ENCODE data around the gene WDR11. TPM values are rescaled to one million over a fixed set of nuclear protein-coding genes. Genes with fewer than 3 reads are reported as not detected.

The WDR11 gene
- total RNA-seq, 1 experiment from 2014 or later: 48.3 TPM

GRCh38 chr10:120819366-120819765 lies 31.8 kb upstream of the WDR11 start:
- BruUV-seq (replicated peaks): no TSS peak
- H3K9ac ChIP-seq (ENCODE audit: low read length): no peak overlapping the region
- no peaks in the 10 kb centered on the region for H3K9me2 ChIP-seq (ENCODE audit: insufficient read depth)
- no peak overlapping the region for H3K4me3 ChIP-seq (replicated peaks in 1 of 2; ENCODE audit: low read depth in 1 of 2, low read length in 2 of 2)
- no peaks in the 10 kb centered on the region for H3K36me3 ChIP-seq (ENCODE audit: control insufficient read depth in 1 of 2, insufficient read depth in 2 of 2, low read length in 2 of 2)
- no peak overlapping the region for H3K27ac ChIP-seq (ENCODE audit: low read depth, low read length)
- no peak overlapping the region for H3K4me2 ChIP-seq (ENCODE audit: low read length)
- CTCF ChIA-PET: no interaction called here
- RAD21 ChIA-PET (ENCODE audit: low non-redundant PET in 1 of 2, low total read pairs in 2 of 2, uncharacterized antibody in 2 of 2, unreplicated experiment in 2 of 2): no interaction called here
- ATAC-seq (no peak), DNase-seq (ENCODE audit: low read depth, low spot score) (no peak)
- H4K20me1 ChIP-seq (ENCODE audit: insufficient read depth): no peaks in the 10 kb centered on the region
- no peaks in the 10 kb centered on the region for H3K9me3 ChIP-seq (ENCODE audit: control insufficient read depth in 1 of 2, insufficient read depth in 1 of 2, low read depth in 1 of 2, low read length in 2 of 2)
- POLR2A ChIA-PET: no interaction called here
- H3K27me3 ChIP-seq (ENCODE audit: insufficient read depth, low read length): peaks cover 27% of the 10 kb centered on the region
- intact Hi-C loops (cut with micrococcal nuclease): no loop called here
- no peaks in the 10 kb centered on the region for H3K79me2 ChIP-seq (ENCODE audit: insufficient read depth, low read length)
- TF ChIP-seq ZNF274 (IDR thresholded peaks at IDR 0.05; ENCODE audit: low read depth, low read length) (no peak), FOSL1 (IDR thresholded peaks at IDR 0.05; ENCODE audit: low read depth) (no peak), SP1 (IDR thresholded peaks at IDR 0.05; ENCODE audit: low read depth) (no peak)
- H2AFZ ChIP-seq (ENCODE audit: low read depth, low read length, poor library complexity, severe bottlenecking): no peak overlapping the region
- H3K4me1 ChIP-seq (ENCODE audit: control insufficient read depth in 1 of 2, insufficient read depth in 2 of 2, low read length in 2 of 2): no peaks in the 10 kb centered on the region

DNA sequence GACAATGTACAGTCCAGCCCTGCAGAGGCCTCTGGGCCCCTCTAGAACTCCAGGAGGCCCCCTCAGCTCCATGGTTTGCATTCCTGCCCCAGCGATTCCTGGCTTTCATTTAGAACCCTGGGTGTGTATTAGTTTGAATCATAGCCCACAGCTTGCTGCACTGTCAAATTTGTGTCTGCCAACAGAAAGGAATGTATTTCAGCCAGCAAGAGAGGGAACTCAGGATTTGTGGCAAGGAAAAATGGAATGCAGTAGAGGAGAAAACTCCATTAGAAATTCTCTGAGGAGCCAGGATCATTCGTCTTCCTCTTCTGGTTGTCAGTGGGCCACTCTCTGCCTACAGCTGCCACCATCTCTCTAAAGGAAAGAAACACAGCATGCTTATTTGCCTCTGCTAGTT lies 27.9 kb upstream of the WDR11 start:
- Histone ChIP-seq H3K9me3 (ENCODE audit: control insufficient read depth in 1 of 2, insufficient read depth in 1 of 2, low read depth in 1 of 2, low read length in 2 of 2) (no peaks in the 10 kb centered on the region), H2AFZ (ENCODE audit: low read depth, low read length, poor library complexity, severe bottlenecking) (no peak overlapping the region), H3K27me3 (ENCODE audit: insufficient read depth, low read length) (peaks cover 15% of the 10 kb centered on the region; the same call in 1 of the 2 replicates), H3K79me2 (ENCODE audit: insufficient read depth, low read length) (no peaks in the 10 kb centered on the region), H3K36me3 (ENCODE audit: control insufficient read depth in 1 of 2, insufficient read depth in 2 of 2, low read length in 2 of 2) (no peaks in the 10 kb centered on the region), H3K4me3 (replicated peaks in 1 of 2; ENCODE audit: low read depth in 1 of 2, low read length in 2 of 2) (no peak overlapping the region), H3K4me1 (ENCODE audit: control insufficient read depth in 1 of 2, insufficient read depth in 2 of 2, low read length in 2 of 2) (no peaks in the 10 kb centered on the region), H3K9ac (ENCODE audit: low read length) (no peak overlapping the region), H4K20me1 (ENCODE audit: insufficient read depth) (no peaks in the 10 kb centered on the region), H3K27ac (ENCODE audit: low read depth, low read length) (no peak overlapping the region), H3K4me2 (ENCODE audit: low read length) (no peak overlapping the region), H3K9me2 (ENCODE audit: insufficient read depth) (no peaks in the 10 kb centered on the region)
- ATAC-seq: no peak
- no TSS peak for BruUV-seq (replicated peaks)
- RAD21 ChIA-PET (ENCODE audit: low non-redundant PET in 1 of 2, low total read pairs in 2 of 2, uncharacterized antibody in 2 of 2, unreplicated experiment in 2 of 2): interaction anchor here in 1 of 2 experiments (0.6 kb wide), 1 partner anchor 103 kb away, joined by 3 read pairs; no protein-coding TSS in a partner anchor
- no peak for DNase-seq (ENCODE audit: low read depth, low spot score)
- TF ChIP-seq SP1 (IDR thresholded peaks at IDR 0.05; ENCODE audit: low read depth): no peak
- TF ChIP-seq FOSL1 (IDR thresholded peaks at IDR 0.05; ENCODE audit: low read depth): no peak
- TF ChIP-seq ELF1 (IDR thresholded peaks at IDR 0.05; ENCODE audit: borderline replicate concordance, low read depth): no peak
- no peak for TF ChIP-seq SIN3A (IDR thresholded peaks at IDR 0.05; ENCODE audit: low read depth)
- TF ChIP-seq EZH2phosphoT487 (IDR thresholded peaks at IDR 0.05; ENCODE audit: borderline replicate concordance): no peak
- no peak for TF ChIP-seq POLR2A (IDR thresholded peaks at IDR 0.05; ENCODE audit: borderline replicate concordance, extremely low read depth, insufficient read depth, insufficient read length)
- TF ChIP-seq, protein P1, sequence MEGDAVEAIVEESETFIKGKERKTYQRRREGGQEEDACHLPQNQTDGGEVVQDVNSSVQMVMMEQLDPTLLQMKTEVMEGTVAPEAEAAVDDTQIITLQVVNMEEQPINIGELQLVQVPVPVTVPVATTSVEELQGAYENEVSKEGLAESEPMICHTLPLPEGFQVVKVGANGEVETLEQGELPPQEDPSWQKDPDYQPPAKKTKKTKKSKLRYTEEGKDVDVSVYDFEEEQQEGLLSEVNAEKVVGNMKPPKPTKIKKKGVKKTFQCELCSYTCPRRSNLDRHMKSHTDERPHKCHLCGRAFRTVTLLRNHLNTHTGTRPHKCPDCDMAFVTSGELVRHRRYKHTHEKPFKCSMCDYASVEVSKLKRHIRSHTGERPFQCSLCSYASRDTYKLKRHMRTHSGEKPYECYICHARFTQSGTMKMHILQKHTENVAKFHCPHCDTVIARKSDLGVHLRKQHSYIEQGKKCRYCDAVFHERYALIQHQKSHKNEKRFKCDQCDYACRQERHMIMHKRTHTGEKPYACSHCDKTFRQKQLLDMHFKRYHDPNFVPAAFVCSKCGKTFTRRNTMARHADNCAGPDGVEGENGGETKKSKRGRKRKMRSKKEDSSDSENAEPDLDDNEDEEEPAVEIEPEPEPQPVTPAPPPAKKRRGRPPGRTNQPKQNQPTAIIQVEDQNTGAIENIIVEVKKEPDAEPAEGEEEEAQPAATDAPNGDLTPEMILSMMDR (IDR thresholded peaks at IDR 0.05 in 2 of 3, conservative IDR thresholded peaks at IDR 0.05 in 1 of 3; ENCODE audit: borderline replicate concordance in 1 of 3, insufficient read depth in 1 of 3, low read depth in 2 of 3, low read length in 2 of 3): no peak
- TF ChIP-seq CBX3 (IDR thresholded peaks at IDR 0.05; ENCODE audit: low read depth): no peak
- TF ChIP-seq REST (IDR thresholded peaks at IDR 0.05; ENCODE audit: low read depth): no peak
- no peak for TF ChIP-seq EGR1 (IDR thresholded peaks at IDR 0.05; ENCODE audit: low read depth)
- no peak for TF ChIP-seq EZH2 (IDR thresholded peaks at IDR 0.05)
- TF ChIP-seq TCF7L2 (IDR thresholded peaks at IDR 0.05; ENCODE audit: borderline replicate concordance, extremely low read depth, insufficient read depth, insufficient read length): no peak
- TF ChIP-seq, protein P2, sequence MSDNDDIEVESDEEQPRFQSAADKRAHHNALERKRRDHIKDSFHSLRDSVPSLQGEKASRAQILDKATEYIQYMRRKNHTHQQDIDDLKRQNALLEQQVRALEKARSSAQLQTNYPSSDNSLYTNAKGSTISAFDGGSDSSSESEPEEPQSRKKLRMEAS (IDR thresholded peaks at IDR 0.05): no peak
- TF ChIP-seq SRF (IDR thresholded peaks at IDR 0.05; ENCODE audit: low read depth): no peak
- TF ChIP-seq, protein P3, sequence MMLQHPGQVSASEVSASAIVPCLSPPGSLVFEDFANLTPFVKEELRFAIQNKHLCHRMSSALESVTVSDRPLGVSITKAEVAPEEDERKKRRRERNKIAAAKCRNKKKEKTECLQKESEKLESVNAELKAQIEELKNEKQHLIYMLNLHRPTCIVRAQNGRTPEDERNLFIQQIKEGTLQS (IDR thresholded peaks at IDR 0.05): no peak
- CTCF ChIA-PET: no interaction called here
- POLR2A ChIA-PET: no interaction called here
- intact Hi-C loops (cut with micrococcal nuclease): no loop called here

Measured in HCT116 (cell line).